Measurements from ENCODE around the gene MUC6. TPM values are rescaled to one million over a fixed set of nuclear protein-coding genes. Genes with fewer than 3 reads are reported as not detected.

Gene MUC6
- total and polyA plus RNA-seq, 2 of the 8 experiments (the other 6 are each of a cell fraction or from before 2014, with no cell fraction given), result not detected

DNA sequence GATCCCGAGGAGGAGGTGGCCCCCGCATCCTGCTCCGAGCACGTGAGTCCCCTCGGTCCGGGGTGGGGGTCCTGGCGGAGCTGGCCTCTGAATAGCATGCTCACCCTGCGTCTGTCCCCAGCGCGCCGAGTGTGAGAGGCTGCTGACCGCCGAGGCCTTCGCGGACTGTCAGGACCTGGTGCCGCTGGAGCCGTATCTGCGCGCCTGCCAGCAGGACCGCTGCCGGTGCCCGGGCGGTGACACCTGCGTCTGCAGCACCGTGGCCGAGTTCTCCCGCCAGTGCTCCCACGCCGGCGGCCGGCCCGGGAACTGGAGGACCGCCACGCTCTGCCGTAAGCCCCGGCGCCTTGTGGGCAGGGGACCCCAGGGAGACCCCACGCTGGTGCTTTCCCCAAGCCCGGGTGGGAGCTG lies 41.7 kb upstream of the MUC6 start:
- H3K4me2 ChIP-seq (ENCODE audit: insufficient read depth in 1 of 2, low read depth in 2 of 2, low read length in 2 of 2), result no peak overlapping the region; a peak in 1 of 4 replicates
- H2AK5ac ChIP-seq (ENCODE audit: low read depth, low read length), result no peak overlapping the region
- H3K79me2 ChIP-seq (ENCODE audit: control insufficient read depth in 1 of 2, insufficient read depth in 2 of 2, low read length in 2 of 2), result no peaks in the 10 kb centered on the region
- H3K14ac ChIP-seq (ENCODE audit: insufficient read length), result no peak overlapping the region
- DNase-seq (ENCODE audit: low read depth in 1 of 2, low spot score in 2 of 2) (no peak), FAIRE-seq (no peak)
- no peaks in the 10 kb centered on the region for H3K27me3 ChIP-seq (replicated peaks in 1 of 4; ENCODE audit: control insufficient read depth in 3 of 4, extremely low read depth in 1 of 4, insufficient read depth in 3 of 4, low read length in 3 of 4)
- no peak overlapping the region for H2BK12ac ChIP-seq (ENCODE audit: low read depth, low read length)
- no peak overlapping the region for H2AFZ ChIP-seq (ENCODE audit: low read length)
- H4K8ac ChIP-seq (ENCODE audit: extremely low read depth, insufficient read depth, low read length), result no peak overlapping the region
- H3K9me3 ChIP-seq (ENCODE audit: insufficient read depth in 2 of 2, low read depth in 1 of 2, low read length in 1 of 2), result no peaks in the 10 kb centered on the region
- H3K56ac ChIP-seq (replicated peaks; ENCODE audit: insufficient read length, low read depth, low read length), result no peak overlapping the region
- no peaks in the 10 kb centered on the region for H3K79me1 ChIP-seq (ENCODE audit: low read depth, low read length)
- CTCF ChIA-PET (ENCODE audit: partially characterized antibody), result interaction anchor here (1.2 to 1.3 kb wide), 2 partner anchors 27 to 100 kb away, joined by 3 read pairs; no protein-coding TSS in a partner anchor
- H2BK20ac ChIP-seq (ENCODE audit: low read length), result no peak overlapping the region
- no peak overlapping the region for H2BK15ac ChIP-seq (ENCODE audit: low read length)
- H3K23me2 ChIP-seq (ENCODE audit: low read depth, low read length), result no peaks in the 10 kb centered on the region
- no peaks in the 10 kb centered on the region for H4K20me1 ChIP-seq (replicated peaks in 1 of 2; ENCODE audit: control insufficient read depth in 1 of 2, insufficient read depth in 2 of 2, low read length in 2 of 2)
- no peak overlapping the region for H2BK5ac ChIP-seq (ENCODE audit: low read depth, low read length)
- POLR2A ChIA-PET (ENCODE audit: partially characterized antibody), result interaction anchor here (0.6 kb wide), 1 partner anchor 541 kb away, joined by 3 read pairs; no protein-coding TSS in a partner anchor
- H3K18ac ChIP-seq (ENCODE audit: extremely low read depth, low read length), result no peak overlapping the region
- no peak overlapping the region for H4K5ac ChIP-seq (ENCODE audit: insufficient read length, low read depth, low read length)
- peaks cover 0 to 3% (median 0%) of the 10 kb centered on the region in 4 experiments; a peak in 2 of 7 replicates for H3K4me1 ChIP-seq (replicated peaks in 1 of 4; ENCODE audit: control insufficient read depth in 3 of 4, insufficient read depth in 4 of 4, low read length in 3 of 4)
- 92% methylated on average over 35 of the region's 39 CpGs; no CpG with 5 or more reads in 1 of the 2 experiments for WGBS, 2 experiments (ENCODE audit: extremely low coverage in 1 of 2, insufficient coverage in 1 of 2, insufficient read length in 1 of 2, insufficient replicate concordance in 2 of 2, low coverage in 1 of 2, low lambda C conversion rate in 2 of 2, missing lambda C conversion rate in 1 of 2)
- H3K27ac ChIP-seq (ENCODE audit: low read depth, low read length), result no peak overlapping the region
- H3K9ac ChIP-seq (replicated peaks in 1 of 4; ENCODE audit: extremely low read depth in 1 of 4, low read depth in 3 of 4, low read length in 3 of 4), result no peak overlapping the region
- H4K91ac ChIP-seq (replicated peaks; ENCODE audit: insufficient read length, low read length), result no peak overlapping the region
- no peak overlapping the region for H2BK120ac ChIP-seq (replicated peaks; ENCODE audit: low read depth, low read length)
- no peak overlapping the region for H3K4ac ChIP-seq (replicated peaks; ENCODE audit: insufficient read length, low read depth, low read length)
- no peak overlapping the region for H3K23ac ChIP-seq (ENCODE audit: insufficient read length)
- H3K4me3 ChIP-seq (ENCODE audit: extremely low read depth in 1 of 4, insufficient read depth in 2 of 4, low read depth in 3 of 4, low read length in 4 of 4), result no peak overlapping the region
- no peaks in the 10 kb centered on the region for H3K36me3 ChIP-seq (ENCODE audit: control insufficient read depth in 2 of 4, insufficient read depth in 4 of 4, low read length in 3 of 4)
- TF ChIP-seq KDM4A (IDR thresholded peaks at IDR 0.05; ENCODE audit: low read depth, low read length, severe bottlenecking) (no peak), SP1 (IDR thresholded peaks at IDR 0.05; ENCODE audit: low read depth, low read length) (no peak), TEAD4 (IDR thresholded peaks at IDR 0.05; ENCODE audit: low read depth, low read length) (no peak), POLR2AphosphoS5 (IDR thresholded peaks at IDR 0.05; ENCODE audit: low read depth, low read length) (no peak), ZNF274 (IDR thresholded peaks at IDR 0.05; ENCODE audit: borderline replicate concordance, extremely low read depth, low read length) (no peak), SAP30 (IDR thresholded peaks at IDR 0.05; ENCODE audit: insufficient read depth, insufficient replicate concordance, low read length) (no peak), HDAC6 (IDR thresholded peaks at IDR 0.05; ENCODE audit: low read depth, low read length) (no peak), TBP (IDR thresholded peaks at IDR 0.05; ENCODE audit: low read depth, low read length) (no peak), CEBPB (IDR thresholded peaks at IDR 0.05; ENCODE audit: low read depth, low read length) (no peak), PHF8 (conservative IDR thresholded peaks at IDR 0.05; ENCODE audit: low read depth, low read length) (no peak), POU5F1 (IDR thresholded peaks at IDR 0.05; ENCODE audit: low read depth, low read length) (no peak), TAF1 (IDR thresholded peaks at IDR 0.05; ENCODE audit: low read depth, low read length) (no peak), SIN3A (conservative IDR thresholded peaks at IDR 0.05 in 1 of 2, IDR thresholded peaks at IDR 0.05 in 1 of 2; ENCODE audit: low read depth in 1 of 2, low read length in 2 of 2) (no peak), BCL11A (IDR thresholded peaks at IDR 0.05; ENCODE audit: low read depth in 2 of 2, low read length in 2 of 2) (no peak)
- TF ChIP-seq, protein P1, sequence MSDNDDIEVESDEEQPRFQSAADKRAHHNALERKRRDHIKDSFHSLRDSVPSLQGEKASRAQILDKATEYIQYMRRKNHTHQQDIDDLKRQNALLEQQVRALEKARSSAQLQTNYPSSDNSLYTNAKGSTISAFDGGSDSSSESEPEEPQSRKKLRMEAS (IDR thresholded peaks at IDR 0.05), result no peak

Measured in H1 (cell line).